Measurements from ENCODE around the gene CLPTM1L.
"Not testable (repeated sequence)": the region's sequence is repeated elsewhere in the genome, so short reads cannot be mapped to it uniquely, and the experiment has no call there.

CLPTM1L gene

DNA sequence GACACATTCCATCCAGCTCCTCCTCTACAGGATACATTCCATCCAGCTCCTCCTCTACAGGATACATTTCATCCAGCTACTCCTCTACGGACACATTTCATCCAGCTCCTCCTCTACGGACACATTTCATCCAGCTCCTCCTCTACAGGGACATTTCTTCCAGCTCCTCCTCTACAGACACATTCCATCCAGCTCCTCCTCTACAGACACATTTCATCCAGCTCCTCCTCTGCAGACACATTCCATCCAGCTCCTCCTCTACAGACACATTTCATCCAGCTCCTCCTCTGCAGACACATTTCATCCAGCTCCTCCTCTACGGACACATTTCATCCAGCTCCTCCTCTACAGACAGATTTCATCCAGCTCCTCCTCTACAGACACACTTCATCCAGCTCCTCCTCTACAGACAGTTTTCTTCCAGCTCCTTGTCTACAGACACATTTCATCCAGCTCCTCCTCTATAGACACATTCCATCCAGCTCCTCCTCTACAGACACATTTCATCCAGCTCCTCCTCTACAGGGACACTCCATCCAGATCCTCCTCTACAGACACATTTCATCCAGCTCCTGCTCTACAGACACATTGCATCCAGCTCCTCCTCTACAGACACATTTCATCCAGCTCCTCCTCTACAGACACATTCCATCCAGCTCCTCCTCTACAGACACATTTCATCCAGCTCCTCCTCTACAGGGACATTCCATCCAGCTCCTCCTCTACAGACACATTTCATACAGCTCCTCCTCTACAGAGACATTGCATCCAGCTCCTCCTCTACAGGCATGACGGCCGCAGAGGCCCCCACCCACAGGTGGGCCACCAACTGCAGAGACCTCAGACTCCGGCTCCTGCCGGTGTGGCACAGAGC is 16.4 kb downstream of the CLPTM1L start:
- H3K9me3 ChIP-seq (replicated peaks in 1 of 2; ENCODE audit: control insufficient read depth in 2 of 2, insufficient read depth in 1 of 2, low read depth in 1 of 2, low read length in 2 of 2), result not testable (repeated sequence)
- peak overlapping the region; percentile 57 for H3K27ac ChIP-seq (replicated peaks; ENCODE audit: low read length)

DNA sequence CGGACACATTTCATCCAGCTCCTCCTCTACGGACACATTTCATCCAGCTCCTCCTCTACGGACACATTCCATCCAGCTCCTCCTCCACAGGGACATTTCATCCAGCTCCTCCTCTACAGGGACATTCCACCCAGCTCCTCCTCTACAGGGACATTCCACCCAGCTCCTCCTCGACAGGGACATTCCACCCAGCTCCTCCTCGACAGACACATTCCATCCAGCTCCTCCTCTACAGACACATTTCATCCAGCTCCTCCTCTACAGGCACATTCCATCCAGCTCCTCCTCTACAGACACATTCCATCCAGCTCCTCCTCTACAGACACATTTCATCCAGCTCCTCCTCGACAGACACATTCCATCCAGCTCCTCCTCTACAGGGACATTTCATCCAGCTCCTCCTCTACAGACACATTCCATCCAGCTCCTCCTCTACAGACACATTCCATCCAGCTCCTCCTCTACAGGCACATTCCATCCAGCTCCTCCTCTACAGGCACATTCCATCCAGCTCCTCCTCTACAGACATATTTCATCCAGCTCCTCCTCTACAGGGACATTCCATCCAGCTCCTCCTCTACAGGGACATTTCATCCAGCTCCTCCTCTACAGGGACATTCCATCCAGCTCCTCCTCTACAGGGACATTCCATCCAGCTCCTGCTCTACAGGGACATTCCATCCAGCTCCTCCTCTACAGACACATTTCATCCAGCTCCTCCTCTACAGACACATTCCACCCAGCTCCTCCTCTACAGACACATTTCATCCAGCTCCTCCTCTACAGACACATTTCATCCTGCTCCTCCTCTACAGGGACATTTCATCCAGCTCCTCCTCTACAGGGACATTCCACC is 17.8 kb downstream of the CLPTM1L start:
- not testable (repeated sequence) for H2BK12ac ChIP-seq (ENCODE audit: low read length); H3K9ac ChIP-seq (ENCODE audit: low read depth, low read length, poor library complexity); H2BK15ac ChIP-seq (ENCODE audit: low read length); DNase-seq (ENCODE audit: low spot score); H3K9me3 ChIP-seq (replicated peaks in 1 of 2; ENCODE audit: control insufficient read depth in 2 of 2, insufficient read depth in 1 of 2, low read depth in 1 of 2, low read length in 2 of 2); H2AFZ ChIP-seq (ENCODE audit: low read length); H3K4me3 ChIP-seq (ENCODE audit: low read length in 2 of 2); H3K14ac ChIP-seq (ENCODE audit: low read length); H3K18ac ChIP-seq (ENCODE audit: low read length); H2AK5ac ChIP-seq (ENCODE audit: low read depth, low read length); H3K4ac ChIP-seq (ENCODE audit: low read length); H3K23ac ChIP-seq (ENCODE audit: low read depth, low read length, poor library complexity); H2BK120ac ChIP-seq (ENCODE audit: low read depth, low read length); H3K27me3 ChIP-seq (ENCODE audit: control insufficient read depth in 3 of 3, insufficient read depth in 3 of 3, low read depth in 1 of 3, low read length in 3 of 3); H3K4me1 ChIP-seq (ENCODE audit: control insufficient read depth in 2 of 2, insufficient read depth in 1 of 2, low read depth in 1 of 2, low read length in 2 of 2); H4K8ac ChIP-seq (ENCODE audit: low read depth, low read length); H3K4me2 ChIP-seq (ENCODE audit: insufficient read depth, low read length, poor library complexity, severe bottlenecking); H4K91ac ChIP-seq (ENCODE audit: low read depth, low read length, poor library complexity); H2BK5ac ChIP-seq (ENCODE audit: low read length)
- Histone ChIP-seq H3K36me3 (replicated peaks in 1 of 2; ENCODE audit: control insufficient read depth in 2 of 2, insufficient read depth in 2 of 2, low read length in 2 of 2) (peaks cover 39 to 67% of the 10 kb centered on the region in 2 donors), H3K79me1 (ENCODE audit: low read depth, low read length) (peaks cover 14% of the 10 kb centered on the region), H3K27ac (replicated peaks; ENCODE audit: low read length) (peak overlapping the region; percentile 73)
- WGBS, 2 donors (ENCODE audit: extremely low coverage in 2 of 2, insufficient read length in 2 of 2, insufficient replicate concordance in 1 of 2), result no CpG with 5 or more reads among the region's 6 CpGs

More for the DNA sequence above, 16.4 kb downstream of the CLPTM1L start:
- H2BK120ac ChIP-seq (ENCODE audit: low read depth, low read length); H2BK15ac ChIP-seq (ENCODE audit: low read length); H3K4me1 ChIP-seq (ENCODE audit: control insufficient read depth in 2 of 2, insufficient read depth in 1 of 2, low read depth in 1 of 2, low read length in 2 of 2); H3K14ac ChIP-seq (ENCODE audit: low read length); H2BK5ac ChIP-seq (ENCODE audit: low read length); H2BK12ac ChIP-seq (ENCODE audit: low read length); H3K23ac ChIP-seq (ENCODE audit: low read depth, low read length, poor library complexity); H3K4me2 ChIP-seq (ENCODE audit: insufficient read depth, low read length, poor library complexity, severe bottlenecking); H2AK5ac ChIP-seq (ENCODE audit: low read depth, low read length); H3K4me3 ChIP-seq (ENCODE audit: low read length in 2 of 2); H3K9ac ChIP-seq (ENCODE audit: low read depth, low read length, poor library complexity); H3K18ac ChIP-seq (ENCODE audit: low read length); H2AFZ ChIP-seq (ENCODE audit: low read length); H4K91ac ChIP-seq (ENCODE audit: low read depth, low read length, poor library complexity); H3K4ac ChIP-seq (ENCODE audit: low read length); H3K27me3 ChIP-seq (ENCODE audit: control insufficient read depth in 3 of 3, insufficient read depth in 3 of 3, low read depth in 1 of 3, low read length in 3 of 3); H4K8ac ChIP-seq (ENCODE audit: low read depth, low read length); DNase-seq (ENCODE audit: low spot score): not testable (repeated sequence)
- peaks cover 39 to 64% of the 10 kb centered on the region in 2 donors for H3K36me3 ChIP-seq (replicated peaks in 1 of 2; ENCODE audit: control insufficient read depth in 2 of 2, insufficient read depth in 2 of 2, low read length in 2 of 2)
- WGBS, 2 donors (ENCODE audit: extremely low coverage in 2 of 2, insufficient read length in 2 of 2, insufficient replicate concordance in 1 of 2), result no CpG with 5 or more reads among the region's 7 CpGs
- peaks cover 11% of the 10 kb centered on the region for H3K79me1 ChIP-seq (ENCODE audit: low read depth, low read length)

DNA sequence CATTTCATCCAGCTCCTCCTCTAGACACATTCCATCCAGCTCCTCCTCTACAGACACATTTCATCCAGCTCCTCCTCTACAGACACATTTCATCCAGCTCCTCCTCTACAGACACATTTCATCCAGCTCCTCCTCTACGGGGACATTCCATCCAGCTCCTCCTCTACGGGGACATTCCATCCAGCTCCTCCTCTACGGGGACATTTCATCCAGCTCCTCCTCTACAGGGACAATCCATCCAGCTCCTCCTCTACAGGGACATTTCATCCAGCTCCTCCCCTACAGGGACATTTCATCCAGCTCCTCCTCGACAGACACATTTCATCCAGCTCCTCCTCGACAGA is 18.4 kb downstream of the CLPTM1L start:
- not testable (repeated sequence) for H3K23ac ChIP-seq (ENCODE audit: low read depth, low read length, poor library complexity); H3K4me1 ChIP-seq (ENCODE audit: control insufficient read depth in 2 of 2, insufficient read depth in 1 of 2, low read depth in 1 of 2, low read length in 2 of 2); H2BK5ac ChIP-seq (ENCODE audit: low read length); H3K27ac ChIP-seq (replicated peaks; ENCODE audit: low read length); H2BK120ac ChIP-seq (ENCODE audit: low read depth, low read length); H4K8ac ChIP-seq (ENCODE audit: low read depth, low read length); H3K9me3 ChIP-seq (replicated peaks in 1 of 2; ENCODE audit: control insufficient read depth in 2 of 2, insufficient read depth in 1 of 2, low read depth in 1 of 2, low read length in 2 of 2); H2AFZ ChIP-seq (ENCODE audit: low read length); DNase-seq (ENCODE audit: low spot score); H3K18ac ChIP-seq (ENCODE audit: low read length); H3K4me3 ChIP-seq (ENCODE audit: low read length in 2 of 2); H3K4me2 ChIP-seq (ENCODE audit: insufficient read depth, low read length, poor library complexity, severe bottlenecking); H2BK12ac ChIP-seq (ENCODE audit: low read length); H4K91ac ChIP-seq (ENCODE audit: low read depth, low read length, poor library complexity); H3K9ac ChIP-seq (ENCODE audit: low read depth, low read length, poor library complexity); H2AK5ac ChIP-seq (ENCODE audit: low read depth, low read length); H3K27me3 ChIP-seq (ENCODE audit: control insufficient read depth in 3 of 3, insufficient read depth in 3 of 3, low read depth in 1 of 3, low read length in 3 of 3); H3K14ac ChIP-seq (ENCODE audit: low read length); H2BK15ac ChIP-seq (ENCODE audit: low read length); H3K4ac ChIP-seq (ENCODE audit: low read length)
- Histone ChIP-seq H3K36me3 (replicated peaks in 1 of 2; ENCODE audit: control insufficient read depth in 2 of 2, insufficient read depth in 2 of 2, low read length in 2 of 2) (peaks cover 37 to 67% of the 10 kb centered on the region in 2 donors), H3K79me1 (ENCODE audit: low read depth, low read length) (peaks cover 14% of the 10 kb centered on the region)
- WGBS, 2 donors (ENCODE audit: extremely low coverage in 2 of 2, insufficient read length in 2 of 2, insufficient replicate concordance in 1 of 2), result no CpG with 5 or more reads among the region's 5 CpGs
